ENCODE results near the gene KANK2. TPM values are rescaled to one million over a fixed set of nuclear protein-coding genes. Genes with fewer than 3 reads are reported as not detected.

The KANK2 gene
- total RNA-seq, 1 donor from 2014 or later: 78.3 TPM

GRCh38 chr19:11225815-11226214 is 28.5 kb upstream of the KANK2 start:
- no peak overlapping the region for H3K4me3 ChIP-seq (ENCODE audit: low read depth, low read length)
- DNase-seq (ENCODE audit: low read depth): no peak
- TF ChIP-seq CTCF (conservative IDR thresholded peaks at IDR 0.05; ENCODE audit: low read depth, low read length): no peak

- H3K4me3 ChIP-seq (ENCODE audit: low read depth, low read length): no peak overlapping the region
- DNase-seq (ENCODE audit: low read depth): no peak
- no peak for TF ChIP-seq CTCF (conservative IDR thresholded peaks at IDR 0.05; ENCODE audit: low read depth, low read length)
Observed at GRCh38 chr19:11225172-11225571, 27.8 kb upstream of the KANK2 start.

DNA sequence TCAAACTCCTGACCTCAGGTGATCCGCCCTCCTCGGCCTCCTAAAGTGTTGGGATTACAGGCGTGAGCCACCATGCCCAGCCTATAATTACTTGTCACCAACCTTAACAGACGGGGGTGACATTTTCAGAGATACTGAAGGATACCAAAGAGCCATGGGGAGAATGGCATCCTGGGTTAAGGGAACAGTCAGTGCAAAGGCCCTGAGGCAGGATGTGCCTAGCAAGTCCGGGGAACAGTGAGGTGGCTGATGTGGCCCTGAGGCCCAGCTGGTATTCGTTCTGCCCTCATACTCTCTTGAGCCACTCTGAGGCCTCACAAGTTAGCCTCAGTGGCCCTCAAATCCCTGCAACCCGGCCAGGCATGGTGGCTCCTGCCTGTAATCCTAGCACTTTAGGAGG is 27.1 kb upstream of the KANK2 start:
- no peak for DNase-seq (ENCODE audit: low read depth)
- no peak overlapping the region for H3K4me3 ChIP-seq (ENCODE audit: low read depth, low read length)
- TF ChIP-seq CTCF (conservative IDR thresholded peaks at IDR 0.05; ENCODE audit: low read depth, low read length): no peak

GRCh38 chr19:11223200-11223599 is 25.9 kb upstream of the KANK2 start:
- TF ChIP-seq CTCF (conservative IDR thresholded peaks at IDR 0.05; ENCODE audit: low read depth, low read length): no peak
- no peak for DNase-seq (ENCODE audit: low read depth)

DNA sequence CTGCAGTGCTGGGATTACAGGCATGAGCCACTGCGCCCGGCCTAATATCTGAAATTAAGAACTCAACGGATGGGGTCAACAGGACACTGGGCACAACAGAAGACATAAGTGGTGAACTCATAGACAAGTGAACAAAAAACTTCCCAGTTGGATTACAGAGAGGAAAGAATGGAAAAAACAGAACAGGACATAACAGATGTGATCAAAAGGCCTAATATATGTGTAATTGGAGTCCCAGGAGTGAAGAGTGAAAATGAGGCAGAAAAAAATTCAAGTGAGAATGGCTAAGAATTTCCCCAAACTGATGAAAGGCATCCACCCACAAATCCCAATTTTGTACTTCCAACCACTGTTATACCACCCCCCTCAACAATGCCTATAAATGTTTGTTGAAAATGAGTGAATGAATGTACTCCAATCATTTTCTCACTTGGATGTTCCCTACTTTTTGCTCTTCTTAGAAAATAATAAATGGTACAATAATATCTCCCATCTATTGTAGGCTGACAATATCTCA is 23.8 kb upstream of the KANK2 start:
- no peak overlapping the region for H3K4me3 ChIP-seq (ENCODE audit: low read depth, low read length)
- no peak for TF ChIP-seq CTCF (conservative IDR thresholded peaks at IDR 0.05; ENCODE audit: low read depth, low read length)
- no peak for DNase-seq (ENCODE audit: low read depth)

More at GRCh38 chr19:11223200-11223599, 25.9 kb upstream of the KANK2 start:
- no peak overlapping the region for H3K4me3 ChIP-seq (ENCODE audit: low read depth, low read length)

DNA sequence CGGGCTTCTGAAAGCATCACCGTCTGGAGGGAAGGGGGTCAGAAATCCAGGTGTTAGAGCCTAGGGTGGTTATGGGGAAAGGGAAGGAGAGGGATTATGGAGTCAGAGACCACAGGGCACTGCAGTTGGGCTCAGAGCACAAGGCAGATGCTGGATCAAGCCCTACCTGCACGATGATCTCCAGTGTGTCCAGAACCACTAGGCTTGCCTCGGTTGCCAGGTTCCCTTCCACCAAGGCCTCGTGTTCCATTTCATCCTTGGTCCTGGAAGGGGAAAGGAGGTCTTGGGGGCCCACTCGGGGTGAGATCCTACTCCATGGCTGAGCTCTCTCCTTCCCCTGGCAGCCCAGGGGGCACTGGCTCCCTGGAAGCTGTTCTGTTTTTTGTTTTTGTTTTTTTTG is 17.0 kb upstream of the KANK2 start:
- TF ChIP-seq CTCF (conservative IDR thresholded peaks at IDR 0.05; ENCODE audit: low read depth, low read length): no peak
- H3K4me3 ChIP-seq (ENCODE audit: low read depth, low read length): no peak overlapping the region
- no peak for DNase-seq (ENCODE audit: low read depth)

DNA sequence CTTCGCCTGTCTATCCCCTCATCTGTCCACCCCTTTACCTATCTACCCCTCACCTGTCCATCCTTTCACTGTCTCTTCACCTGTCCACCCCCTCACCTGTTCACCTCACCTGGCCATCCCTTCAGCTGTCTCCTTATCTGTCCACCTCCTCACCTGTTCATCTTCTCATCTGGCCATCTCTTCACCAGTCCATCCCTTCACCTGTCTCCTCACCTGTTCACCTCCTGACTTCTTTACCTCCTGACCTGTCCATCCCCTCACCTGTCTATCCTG is 13.2 kb upstream of the KANK2 start:
- H3K4me3 ChIP-seq (ENCODE audit: low read depth, low read length): no peak overlapping the region
- no peak for TF ChIP-seq CTCF (conservative IDR thresholded peaks at IDR 0.05; ENCODE audit: low read depth, low read length)
- DNase-seq (ENCODE audit: low read depth): no peak

Measured in epithelial cell of proximal tubule (primary cell).